NT2/D1 (cell line): ENCODE data around the gene FAM161B.

ENCODE experiments used
- SUZ12 ChIP-seq: IDR thresholded peaks from 2 replicates; pipeline ENCODE4 v1.6.1; 2011; ENCODE audit not compliant: insufficient read length, insufficient read depth; ENCODE audit errors: extremely low read depth
- YY1 ChIP-seq: IDR thresholded peaks from 2 replicates; pipeline ENCODE4 v1.6.1; 2011; ENCODE audit not compliant: insufficient read length, insufficient read depth
- ZNF274 ChIP-seq: IDR thresholded peaks from 2 replicates; pipeline ENCODE4 v1.6.1; 2011; ENCODE audit warnings: mild to moderate bottlenecking, low read depth, low read length

DNA sequence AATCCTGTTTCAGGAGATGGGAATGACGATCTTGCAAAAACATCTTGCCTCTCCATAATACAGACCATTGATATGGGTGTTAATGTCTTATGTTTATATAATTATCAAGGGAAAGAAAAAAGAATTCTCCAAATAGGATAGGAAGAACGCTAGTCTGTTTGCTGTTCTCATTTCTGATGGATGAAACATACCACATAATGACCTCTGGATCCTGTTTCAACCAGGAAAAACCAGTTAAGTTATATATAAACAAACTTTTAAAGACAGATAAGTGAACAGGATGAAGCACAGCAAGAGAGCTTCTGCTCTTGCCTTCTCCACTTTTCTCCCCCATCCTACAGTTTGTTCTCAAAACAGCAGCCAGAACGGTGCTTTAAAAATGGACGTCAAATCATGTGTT lies 28.0 kb upstream of the FAM161B start:
- TF ChIP-seq ZNF274 (no peak), YY1 (no peak), SUZ12 (no peak)
